DND-41 (cell line): ENCODE measurements around the gene KCNS1.

ENCODE experiments used
- CTCF ChIP-seq: IDR thresholded peaks from 2 replicates; pipeline ENCODE4 v1.5.1; 2012; ENCODE audit warnings: borderline replicate concordance, low read length, moderate library complexity, mild to moderate bottlenecking; ENCODE audit not compliant: poor library complexity, severe bottlenecking; ENCODE audit errors: extremely low read depth
- EZH2 ChIP-seq: IDR thresholded peaks from 3 replicates; pipeline ENCODE4 v1.6.1; 2012; ENCODE audit warnings: borderline replicate concordance, low read depth, mild to moderate bottlenecking, moderate library complexity, low read length, inconsistent platforms; ENCODE audit not compliant: severe bottlenecking

GRCh38 chr20:45061244-45061643 is 39.7 kb downstream of the KCNS1 start:
- TF ChIP-seq EZH2, result no peak
- TF ChIP-seq CTCF, result no peak
